ENCODE measurements around the gene CIP2A. TPM values are rescaled to one million over a fixed set of nuclear protein-coding genes. Genes with fewer than 3 reads are reported as not detected.

The CIP2A gene
- total RNA-seq, 1 donor from 2014 or later: 1.6 TPM

DNA sequence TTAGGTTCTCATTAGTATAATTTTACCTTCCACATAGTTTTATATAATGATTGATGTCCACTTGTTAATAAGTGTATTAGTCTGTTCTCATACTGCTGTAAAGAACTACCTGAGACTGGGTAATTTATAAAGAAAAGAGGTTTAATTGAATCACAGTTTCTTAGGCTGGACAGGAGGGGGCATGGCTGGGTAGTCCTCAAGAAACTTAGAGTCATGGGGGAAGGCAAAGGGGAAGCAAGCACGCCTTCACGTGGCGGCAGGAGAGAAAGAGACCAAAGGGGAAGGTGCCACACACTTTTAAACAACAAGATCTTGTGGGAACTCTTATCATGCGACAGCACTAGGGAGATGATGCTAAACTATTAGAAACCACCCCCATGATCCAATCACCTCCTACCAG is 19.5 kb upstream of the CIP2A start:
- intact Hi-C loops (cut with micrococcal nuclease): no loop called here
- Histone ChIP-seq H3K27ac (replicated peaks) (no peak overlapping the region), H3K4me1 (no peaks in the 10 kb centered on the region), H3K27me3 (ENCODE audit: low read depth) (no peaks in the 10 kb centered on the region), H3K4me3 (no peak overlapping the region), H3K36me3 (peaks cover 13% of the 10 kb centered on the region), H3K9me3 (replicated peaks) (no peaks in the 10 kb centered on the region)
- DNase-seq: no peak
- TF ChIP-seq CTCF (IDR thresholded peaks at IDR 0.05; ENCODE audit: borderline replicate concordance): no peak

- H3K9me3 ChIP-seq (replicated peaks): no peaks in the 10 kb centered on the region
- H3K4me3 ChIP-seq: no peak overlapping the region
- peaks cover 22% of the 10 kb centered on the region for H3K4me1 ChIP-seq
- H3K36me3 ChIP-seq: no peaks in the 10 kb centered on the region
- intact Hi-C loops (cut with micrococcal nuclease): no loop called here
- no peaks in the 10 kb centered on the region for H3K27me3 ChIP-seq (ENCODE audit: low read depth)
- H3K27ac ChIP-seq (replicated peaks): no peak overlapping the region
- TF ChIP-seq CTCF (IDR thresholded peaks at IDR 0.05; ENCODE audit: borderline replicate concordance): no peak
- no peak for DNase-seq
Observed at GRCh38 chr3:108605491-108605890, 16.3 kb upstream of the CIP2A start.

DNA sequence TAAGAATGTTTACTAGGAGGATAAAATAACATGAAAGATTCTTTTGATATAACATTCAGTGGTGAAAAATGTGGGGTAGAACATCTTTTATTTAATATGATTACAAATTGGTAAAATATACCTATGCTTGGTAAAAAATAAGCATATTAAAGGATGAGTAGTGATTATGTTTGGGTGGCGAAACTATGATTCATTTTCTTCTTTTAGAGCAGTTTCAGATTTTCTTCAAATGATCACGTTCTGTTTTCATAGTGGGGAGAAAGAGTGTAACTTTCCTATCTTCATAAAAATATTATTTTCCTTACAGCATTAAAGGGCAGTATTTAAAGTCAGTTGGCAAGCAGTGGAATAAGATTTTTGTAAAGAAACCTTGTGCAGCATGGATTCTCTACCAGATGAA is 15.8 kb upstream of the CIP2A start:
- no peak for DNase-seq
- no peak overlapping the region for H3K4me3 ChIP-seq
- intact Hi-C loops (cut with micrococcal nuclease): no loop called here
- H3K27me3 ChIP-seq (ENCODE audit: low read depth): no peaks in the 10 kb centered on the region
- H3K4me1 ChIP-seq: peaks cover 22% of the 10 kb centered on the region
- H3K36me3 ChIP-seq: no peaks in the 10 kb centered on the region
- TF ChIP-seq CTCF (IDR thresholded peaks at IDR 0.05; ENCODE audit: borderline replicate concordance): no peak
- no peak overlapping the region for H3K27ac ChIP-seq (replicated peaks)
- H3K9me3 ChIP-seq (replicated peaks): no peaks in the 10 kb centered on the region

GRCh38 chr3:108603691-108604090 is 14.5 kb upstream of the CIP2A start:
- H3K27ac ChIP-seq (replicated peaks): no peak overlapping the region
- no peak for TF ChIP-seq CTCF (IDR thresholded peaks at IDR 0.05; ENCODE audit: borderline replicate concordance)
- DNase-seq: no peak
- no peaks in the 10 kb centered on the region for H3K27me3 ChIP-seq (ENCODE audit: low read depth)
- H3K4me3 ChIP-seq: no peak overlapping the region
- no peaks in the 10 kb centered on the region for H3K36me3 ChIP-seq
- peaks cover 22% of the 10 kb centered on the region for H3K4me1 ChIP-seq
- no peaks in the 10 kb centered on the region for H3K9me3 ChIP-seq (replicated peaks)
- intact Hi-C loops (cut with micrococcal nuclease): no loop called here

DNA sequence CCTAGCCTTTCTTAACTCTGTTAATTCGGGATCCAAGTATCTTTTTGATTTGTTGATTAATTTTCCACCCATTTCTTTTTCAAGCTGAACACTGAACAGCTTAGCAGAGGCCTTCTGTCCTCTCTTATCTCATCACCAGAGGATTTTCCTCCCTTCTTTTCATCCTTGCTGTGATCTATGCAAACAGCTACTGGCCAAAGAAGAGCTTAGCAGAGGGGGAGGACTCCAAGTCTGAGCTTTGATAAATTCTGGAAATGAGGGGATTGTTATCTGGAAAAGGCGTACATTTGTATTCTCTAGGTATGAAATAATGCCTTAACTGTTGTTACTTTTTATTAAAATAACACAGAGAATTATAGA is 13.7 kb upstream of the CIP2A start:
- peaks cover 22% of the 10 kb centered on the region for H3K4me1 ChIP-seq
- H3K36me3 ChIP-seq: no peaks in the 10 kb centered on the region
- TF ChIP-seq CTCF (IDR thresholded peaks at IDR 0.05; ENCODE audit: borderline replicate concordance): no peak
- no peaks in the 10 kb centered on the region for H3K27me3 ChIP-seq (ENCODE audit: low read depth)
- intact Hi-C loops (cut with micrococcal nuclease): no loop called here
- H3K9me3 ChIP-seq (replicated peaks): no peaks in the 10 kb centered on the region
- H3K4me3 ChIP-seq: no peak overlapping the region
- no peak for DNase-seq
- no peak overlapping the region for H3K27ac ChIP-seq (replicated peaks)
